Measurements from ENCODE around the gene PSMC2. TPM values are rescaled to one million over a fixed set of nuclear protein-coding genes. Genes with fewer than 3 reads are reported as not detected.

The PSMC2 gene
- total RNA-seq, 1 donor from 2014 or later, result 111 TPM

GRCh38 chr7:103338864-103339263 lies 8.6 kb upstream of the PSMC2 start:
- H3K36me3 ChIP-seq, result peaks cover 77% of the 10 kb centered on the region
- no peak overlapping the region for H3K4me3 ChIP-seq
- H3K4me1 ChIP-seq, result peaks cover 29% of the 10 kb centered on the region
- no peaks in the 10 kb centered on the region for H3K27me3 ChIP-seq (ENCODE audit: low read depth)
- H3K9me3 ChIP-seq (replicated peaks), result no peaks in the 10 kb centered on the region
- no peak for DNase-seq
- intact Hi-C loops (cut with micrococcal nuclease), result no loop called here
- H3K27ac ChIP-seq (replicated peaks), result no peak overlapping the region
- TF ChIP-seq CTCF (IDR thresholded peaks at IDR 0.05; ENCODE audit: borderline replicate concordance), result no peak

- no peaks in the 10 kb centered on the region for H3K27me3 ChIP-seq (ENCODE audit: low read depth)
- no peak overlapping the region for H3K4me3 ChIP-seq
- DNase-seq, result no peak
- TF ChIP-seq CTCF (IDR thresholded peaks at IDR 0.05; ENCODE audit: borderline replicate concordance), result no peak
- intact Hi-C loops (cut with micrococcal nuclease), result no loop called here
- peaks cover 45% of the 10 kb centered on the region for H3K4me1 ChIP-seq
- peaks cover 51% of the 10 kb centered on the region for H3K36me3 ChIP-seq
- no peaks in the 10 kb centered on the region for H3K9me3 ChIP-seq (replicated peaks)
- H3K27ac ChIP-seq (replicated peaks), result no peak overlapping the region
Measured at GRCh38 chr7:103341466-103341865, 6.0 kb upstream of the PSMC2 start.

- H3K4me3 ChIP-seq, result peak overlapping the region; percentile 87
- no peaks in the 10 kb centered on the region for H3K9me3 ChIP-seq (replicated peaks)
- intact Hi-C loops (cut with micrococcal nuclease), result no loop called here
- no peak overlapping the region for H3K27ac ChIP-seq (replicated peaks)
- H3K4me1 ChIP-seq, result peaks cover 63% of the 10 kb centered on the region
- TF ChIP-seq CTCF (IDR thresholded peaks at IDR 0.05; ENCODE audit: borderline replicate concordance), result no peak
- no peak for DNase-seq
- no peaks in the 10 kb centered on the region for H3K27me3 ChIP-seq (ENCODE audit: low read depth)
- H3K36me3 ChIP-seq, result peaks cover 33% of the 10 kb centered on the region
Measured at GRCh38 chr7:103343332-103343731, 4.1 kb upstream of the PSMC2 start.

- H3K36me3 ChIP-seq, result peaks cover 27% of the 10 kb centered on the region
- H3K27ac ChIP-seq (replicated peaks), result peak overlapping the region; percentile 86
- H3K4me3 ChIP-seq, result peak overlapping the region; percentile 87
- no peaks in the 10 kb centered on the region for H3K9me3 ChIP-seq (replicated peaks)
- intact Hi-C loops (cut with micrococcal nuclease), result no loop called here
- no peaks in the 10 kb centered on the region for H3K27me3 ChIP-seq (ENCODE audit: low read depth)
- TF ChIP-seq CTCF (IDR thresholded peaks at IDR 0.05; ENCODE audit: borderline replicate concordance), result no peak
- H3K4me1 ChIP-seq, result peaks cover 68% of the 10 kb centered on the region
- DNase-seq, result no peak
Measured at GRCh38 chr7:103343758-103344452, 3.5 kb upstream of the PSMC2 start.

- no peak for TF ChIP-seq CTCF (IDR thresholded peaks at IDR 0.05; ENCODE audit: borderline replicate concordance)
- Histone ChIP-seq H3K9me3 (replicated peaks) (no peaks in the 10 kb centered on the region), H3K4me3 (peak within 1 kb of the TSS; percentile 87), H3K4me1 (peaks cover 75% of the 10 kb centered on the region), H3K36me3 (peaks cover 22% of the 10 kb centered on the region), H3K27me3 (ENCODE audit: low read depth) (no peaks in the 10 kb centered on the region), H3K27ac (replicated peaks) (peak within 1 kb of the TSS; percentile 86)
- peak; percentile 87 for DNase-seq
- intact Hi-C loops (cut with micrococcal nuclease), result no loop called here
Measured at GRCh38 chr7:103344453-103345149, 2.8 kb upstream of the PSMC2 start, which contains the start of gene DNAJC2. Gene DNAJC2 (minus strand): TSS chr7:103344767. CDS start chr7:103344622, 145 bp downstream.
